Stimulated activated effector memory CD8-positive, alpha-beta T cell treated with anti-CD3 and anti-CD28 coated beads, Interleukin-12 subunit alpha, Interleukin-12 subunit beta, amount 100 ng/mL, for 72 hours (primary cell): ENCODE results near the gene CSMD2.

Experiments
- ATAC-seq: fragments of 150-1000 bp; cut with Tn5 transposase; 2 replicates; pipeline ENCODE4 v1.10.0; 2021
- DNase-seq, 2 donors: peaks; one replicate each; pipeline ENCODE4 v3.0.0; 2021 to 2022; ENCODE audit warnings: low spot score in 2 of 2
- H3K27ac Mint-ChIP-seq: one replicate; pipeline ENCODE4 v1.8.0; 2022; ENCODE audit warnings: mild to moderate bottlenecking, mixed read lengths
- H3K36me3 Mint-ChIP-seq: one replicate; pipeline ENCODE4 v1.8.0; 2022; ENCODE audit warnings: mild to moderate bottlenecking, mixed read lengths
- H3K4me1 Mint-ChIP-seq: one replicate; pipeline ENCODE4 v1.8.0; 2022; ENCODE audit warnings: mixed read lengths
- H3K4me3 Mint-ChIP-seq: one replicate; pipeline ENCODE4 v1.8.0; 2022; ENCODE audit warnings: mild to moderate bottlenecking, mixed read lengths
- H3K9me3 Mint-ChIP-seq: one replicate; pipeline ENCODE4 v1.8.0; 2022; ENCODE audit warnings: mixed read lengths

Gene CSMD2

GRCh38 chr1:33660244-33660643 is 504.8 kb downstream of the CSMD2 start:
- Mint-ChIP-seq H3K4me3 (no peak overlapping the region), H3K36me3 (no peaks in the 10 kb centered on the region), H3K27ac (no peak overlapping the region), H3K4me1 (no peaks in the 10 kb centered on the region), H3K9me3 (no peaks in the 10 kb centered on the region)
- no peak for DNase-seq
- no peak for ATAC-seq

GRCh38 chr1:33659641-33660040 is 505.4 kb downstream of the CSMD2 start:
- Mint-ChIP-seq H3K4me1 (no peaks in the 10 kb centered on the region), H3K9me3 (no peaks in the 10 kb centered on the region), H3K36me3 (no peaks in the 10 kb centered on the region), H3K27ac (no peak overlapping the region), H3K4me3 (no peak overlapping the region)
- ATAC-seq = no peak
- no peak for DNase-seq

GRCh38 chr1:33657833-33658232 is 507.2 kb downstream of the CSMD2 start:
- Mint-ChIP-seq H3K36me3 (no peaks in the 10 kb centered on the region), H3K4me1 (no peaks in the 10 kb centered on the region), H3K9me3 (no peaks in the 10 kb centered on the region), H3K4me3 (no peak overlapping the region), H3K27ac (no peak overlapping the region)
- ATAC-seq (no peak), DNase-seq (no peak)

GRCh38 chr1:33656467-33657005 is 508.5 kb downstream of the CSMD2 start:
- H3K9me3 Mint-ChIP-seq = no peaks in the 10 kb centered on the region
- DNase-seq = no peak

GRCh38 chr1:33655496-33655895 is 509.5 kb downstream of the CSMD2 start:
- Mint-ChIP-seq H3K27ac (no peak overlapping the region), H3K9me3 (no peaks in the 10 kb centered on the region), H3K4me1 (no peaks in the 10 kb centered on the region), H3K36me3 (no peaks in the 10 kb centered on the region), H3K4me3 (no peak overlapping the region)
- DNase-seq (no peak), ATAC-seq (no peak)

More at GRCh38 chr1:33656467-33657005, 508.5 kb downstream of the CSMD2 start:
- Mint-ChIP-seq H3K36me3 (no peaks in the 10 kb centered on the region), H3K27ac (no peak overlapping the region), H3K4me1 (no peaks in the 10 kb centered on the region), H3K4me3 (no peak overlapping the region)
- ATAC-seq = no peak

GRCh38 chr1:33654267-33654834 is 510.7 kb downstream of the CSMD2 start:
- Mint-ChIP-seq H3K4me1 (no peaks in the 10 kb centered on the region), H3K27ac (no peak overlapping the region), H3K9me3 (no peaks in the 10 kb centered on the region), H3K4me3 (no peak overlapping the region), H3K36me3 (no peaks in the 10 kb centered on the region)
- ATAC-seq (no peak), DNase-seq (no peak)

GRCh38 chr1:33653226-33653625 is 511.8 kb downstream of the CSMD2 start:
- H3K27ac Mint-ChIP-seq = no peak overlapping the region
- no peak for DNase-seq
- no peaks in the 10 kb centered on the region for H3K36me3 Mint-ChIP-seq
- ATAC-seq = no peak
- no peaks in the 10 kb centered on the region for H3K4me1 Mint-ChIP-seq
- H3K9me3 Mint-ChIP-seq = no peaks in the 10 kb centered on the region
- no peak overlapping the region for H3K4me3 Mint-ChIP-seq

- no peak overlapping the region for H3K4me3 Mint-ChIP-seq
- H3K4me1 Mint-ChIP-seq = no peaks in the 10 kb centered on the region
- H3K27ac Mint-ChIP-seq = no peak overlapping the region
- no peaks in the 10 kb centered on the region for H3K9me3 Mint-ChIP-seq
- DNase-seq = peak in 1 of 2 donors; percentile 1
- no peak for ATAC-seq
- H3K36me3 Mint-ChIP-seq = no peaks in the 10 kb centered on the region
These were observed 514.3 kb downstream of the CSMD2 start for GRCh38 chr1:33650708-33651107.

- no peaks in the 10 kb centered on the region for H3K9me3 Mint-ChIP-seq
- no peaks in the 10 kb centered on the region for H3K36me3 Mint-ChIP-seq
- DNase-seq = no peak
- no peak overlapping the region for H3K27ac Mint-ChIP-seq
- no peaks in the 10 kb centered on the region for H3K4me1 Mint-ChIP-seq
- H3K4me3 Mint-ChIP-seq = no peak overlapping the region
- no peak for ATAC-seq
These were observed 515.3 kb downstream of the CSMD2 start for GRCh38 chr1:33649759-33650158.

GRCh38 chr1:33643216-33643615 is 521.8 kb downstream of the CSMD2 start:
- no peaks in the 10 kb centered on the region for H3K36me3 Mint-ChIP-seq
- no peak overlapping the region for H3K4me3 Mint-ChIP-seq
- no peak for DNase-seq
- H3K9me3 Mint-ChIP-seq = no peaks in the 10 kb centered on the region
- ATAC-seq = no peak
- H3K4me1 Mint-ChIP-seq = no peaks in the 10 kb centered on the region
- no peak overlapping the region for H3K27ac Mint-ChIP-seq

- DNase-seq (no peak), ATAC-seq (no peak)
- no peak overlapping the region for H3K4me3 Mint-ChIP-seq
- H3K36me3 Mint-ChIP-seq = no peaks in the 10 kb centered on the region
- no peaks in the 10 kb centered on the region for H3K9me3 Mint-ChIP-seq
- H3K4me1 Mint-ChIP-seq = no peaks in the 10 kb centered on the region
- H3K27ac Mint-ChIP-seq = no peak overlapping the region
These were observed 523.8 kb downstream of the CSMD2 start for GRCh38 chr1:33641104-33641830.

GRCh38 chr1:33640114-33640660 is 524.8 kb downstream of the CSMD2 start:
- ATAC-seq = no peak
- Mint-ChIP-seq H3K27ac (no peak overlapping the region), H3K9me3 (no peaks in the 10 kb centered on the region), H3K4me1 (no peaks in the 10 kb centered on the region), H3K4me3 (no peak overlapping the region), H3K36me3 (no peaks in the 10 kb centered on the region)
- no peak for DNase-seq

- Mint-ChIP-seq H3K4me3 (no peak overlapping the region), H3K36me3 (no peaks in the 10 kb centered on the region)
- DNase-seq = no peak
These were observed 527.1 kb downstream of the CSMD2 start for GRCh38 chr1:33637846-33638440.

GRCh38 chr1:33636209-33636608 is 528.8 kb downstream of the CSMD2 start:
- no peaks in the 10 kb centered on the region for H3K36me3 Mint-ChIP-seq
- no peak for DNase-seq
- H3K27ac Mint-ChIP-seq = no peak overlapping the region
- H3K4me3 Mint-ChIP-seq = no peak overlapping the region
- peaks cover 12% of the 10 kb centered on the region for H3K4me1 Mint-ChIP-seq
- no peak for ATAC-seq
- no peaks in the 10 kb centered on the region for H3K9me3 Mint-ChIP-seq

More at GRCh38 chr1:33637846-33638440, 527.1 kb downstream of the CSMD2 start:
- H3K9me3 Mint-ChIP-seq = no peaks in the 10 kb centered on the region
- H3K4me1 Mint-ChIP-seq = peaks cover 12% of the 10 kb centered on the region
- H3K27ac Mint-ChIP-seq = no peak overlapping the region
- ATAC-seq = no peak

- H3K36me3 Mint-ChIP-seq = no peaks in the 10 kb centered on the region
- ATAC-seq = no peak
These were observed 529.6 kb downstream of the CSMD2 start for GRCh38 chr1:33635336-33636012.

More at GRCh38 chr1:33635336-33636012, 529.6 kb downstream of the CSMD2 start:
- H3K4me3 Mint-ChIP-seq = no peak overlapping the region
- H3K9me3 Mint-ChIP-seq = no peaks in the 10 kb centered on the region
- DNase-seq = no peak
- peaks cover 12% of the 10 kb centered on the region for H3K4me1 Mint-ChIP-seq
- no peak overlapping the region for H3K27ac Mint-ChIP-seq
